A673 (cell line): ENCODE data around the gene PPP6R1.

Experiments
- EZH2 ChIP-seq: fragments of 200-600 bp; sonication (generic); IDR thresholded peaks from 2 replicates; pipeline ENCODE4 v1.6.1; 2017; ENCODE audit warnings: borderline replicate concordance, low read depth, mild to moderate bottlenecking, mixed read lengths, antibody characterized with exemption, low read length; ENCODE audit not compliant: poor library complexity, severe bottlenecking
- TF ChIP-seq, protein P1 (sequence below): fragments of 300-800, 200-600 bp; sonication (generic); conservative IDR thresholded peaks from 2 replicates; pipeline ENCODE4 v1.5.1; 2017; ENCODE audit warnings: low read depth, mild to moderate bottlenecking, antibody characterized with exemption, low read length, moderate library complexity, mixed read lengths

- TF ChIP-seq, protein P1, sequence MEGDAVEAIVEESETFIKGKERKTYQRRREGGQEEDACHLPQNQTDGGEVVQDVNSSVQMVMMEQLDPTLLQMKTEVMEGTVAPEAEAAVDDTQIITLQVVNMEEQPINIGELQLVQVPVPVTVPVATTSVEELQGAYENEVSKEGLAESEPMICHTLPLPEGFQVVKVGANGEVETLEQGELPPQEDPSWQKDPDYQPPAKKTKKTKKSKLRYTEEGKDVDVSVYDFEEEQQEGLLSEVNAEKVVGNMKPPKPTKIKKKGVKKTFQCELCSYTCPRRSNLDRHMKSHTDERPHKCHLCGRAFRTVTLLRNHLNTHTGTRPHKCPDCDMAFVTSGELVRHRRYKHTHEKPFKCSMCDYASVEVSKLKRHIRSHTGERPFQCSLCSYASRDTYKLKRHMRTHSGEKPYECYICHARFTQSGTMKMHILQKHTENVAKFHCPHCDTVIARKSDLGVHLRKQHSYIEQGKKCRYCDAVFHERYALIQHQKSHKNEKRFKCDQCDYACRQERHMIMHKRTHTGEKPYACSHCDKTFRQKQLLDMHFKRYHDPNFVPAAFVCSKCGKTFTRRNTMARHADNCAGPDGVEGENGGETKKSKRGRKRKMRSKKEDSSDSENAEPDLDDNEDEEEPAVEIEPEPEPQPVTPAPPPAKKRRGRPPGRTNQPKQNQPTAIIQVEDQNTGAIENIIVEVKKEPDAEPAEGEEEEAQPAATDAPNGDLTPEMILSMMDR: no peak
- no peak for TF ChIP-seq EZH2
Measured at GRCh38 chr19:55230780-55231179, 28.0 kb downstream of the PPP6R1 start.
